GM18873 (cell line): Measurements from ENCODE around the gene SLC46A3.
"Not testable (repeated sequence)": the region's sequence is repeated elsewhere in the genome, so short reads cannot be mapped to it uniquely, and the experiment has no call there.

ENCODE experiments used
- ATAC-seq: cut with Tn5 transposase; IDR thresholded peaks from one replicate; pipeline ENCODE4 v1.9.1; 2021; ENCODE audit warnings: mild to moderate bottlenecking, moderate library complexity, moderate number of reproducible peaks; ENCODE audit not compliant: unreplicated experiment, low FRiP score

Gene SLC46A3

DNA sequence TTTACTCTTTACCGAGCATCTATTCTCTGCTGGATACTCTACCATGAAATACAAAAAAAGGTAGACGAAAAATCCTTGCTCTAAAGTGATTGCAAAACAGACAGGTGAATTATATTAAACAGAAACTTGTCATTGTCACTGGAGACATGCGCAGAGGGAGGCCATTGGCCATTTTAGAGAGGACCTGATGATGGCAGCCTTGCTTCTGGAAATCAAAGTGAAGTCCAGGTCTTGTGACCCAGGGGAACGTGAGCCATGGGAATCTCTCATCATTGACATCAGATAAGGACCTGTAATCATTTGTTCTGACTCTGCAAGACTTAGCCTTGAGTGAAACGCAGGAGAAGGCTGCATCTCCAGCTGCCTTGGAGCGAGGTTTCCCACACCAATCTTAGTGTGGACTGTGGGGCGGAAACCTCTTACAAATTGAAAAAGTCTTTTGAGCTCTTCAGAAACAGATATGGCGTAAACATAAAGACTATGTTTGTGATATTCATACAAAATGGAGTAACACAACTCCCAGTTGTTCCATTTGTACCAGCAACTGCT lies 16.8 kb upstream of the SLC46A3 start:
- no peak for ATAC-seq

DNA sequence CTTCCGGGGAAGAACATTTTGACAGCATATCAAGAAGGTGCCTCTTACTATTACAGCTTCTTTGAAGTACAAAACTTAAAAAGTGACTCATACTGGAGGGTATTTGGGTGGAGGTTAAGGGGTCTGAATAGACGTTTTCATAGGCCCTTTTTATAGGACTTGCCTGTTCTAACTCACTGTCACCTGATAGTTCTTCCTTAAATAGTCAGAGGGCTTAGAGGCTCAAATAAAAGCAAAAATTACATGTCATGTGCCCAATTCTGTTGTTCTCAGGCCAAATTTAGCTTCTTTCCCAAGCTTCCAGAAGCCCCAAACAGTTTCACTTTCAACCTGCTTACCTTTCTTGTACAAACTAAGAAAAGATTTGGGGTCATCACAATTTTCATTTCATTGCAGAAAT lies 16.1 kb upstream of the SLC46A3 start:
- ATAC-seq, result no peak

DNA sequence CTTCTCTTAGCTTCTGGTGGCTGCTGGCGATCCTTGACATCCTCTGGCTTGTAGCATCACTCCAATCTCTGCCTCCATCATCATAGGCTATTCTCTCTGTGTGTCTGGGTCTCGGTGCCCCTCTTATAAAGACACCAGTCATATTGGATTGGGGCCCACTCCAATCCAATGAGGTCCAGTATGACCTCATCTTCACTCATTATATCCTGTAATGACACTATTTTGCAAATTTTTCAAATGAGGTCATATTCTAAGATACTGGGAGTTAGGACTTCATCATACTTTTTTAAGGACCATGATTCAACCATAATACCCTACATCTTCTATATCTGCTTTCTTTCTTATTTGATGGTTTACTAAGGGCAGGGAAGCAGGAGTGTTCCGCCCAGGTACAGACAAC lies 12.0 kb upstream of the SLC46A3 start:
- no peak for ATAC-seq

DNA sequence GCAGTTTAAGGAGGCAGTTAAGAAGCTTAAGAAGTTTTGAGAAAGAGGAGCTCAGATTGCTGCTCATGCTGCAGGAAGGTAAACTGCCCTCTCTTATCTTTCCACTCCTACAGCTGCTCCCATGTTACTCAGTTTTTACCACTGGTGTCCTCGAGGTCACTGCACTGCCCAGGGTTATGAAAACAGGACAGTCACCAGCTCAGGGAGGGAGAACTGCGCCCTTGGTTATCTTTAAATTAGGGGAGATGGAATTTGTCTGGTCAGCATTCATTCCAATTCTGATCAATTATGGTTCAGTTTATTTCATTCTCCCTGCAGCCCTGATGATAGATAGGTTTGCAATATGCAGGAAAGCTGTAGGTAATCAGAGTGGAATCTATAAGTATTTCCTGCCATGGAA lies 10.8 kb upstream of the SLC46A3 start:
- no peak for ATAC-seq

DNA sequence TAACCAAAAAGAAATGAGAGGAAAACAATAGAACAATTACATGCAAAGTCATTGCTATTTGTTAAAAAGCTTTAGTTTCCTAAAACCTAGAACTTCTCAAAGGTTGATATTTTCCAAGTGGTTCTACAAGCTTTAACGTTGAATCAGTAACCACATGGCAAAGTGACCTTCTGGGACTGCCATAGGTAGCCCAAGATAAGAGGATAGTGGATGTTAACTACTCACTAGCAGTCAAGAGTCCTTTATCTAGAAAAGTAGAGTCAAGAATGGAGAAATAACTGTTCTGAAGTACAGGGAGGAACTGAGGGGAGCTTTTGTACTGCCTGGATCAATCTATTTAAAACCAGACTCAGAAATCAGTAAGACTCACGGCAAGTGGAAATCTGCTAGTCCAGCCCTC lies 9.9 kb upstream of the SLC46A3 start:
- no peak for ATAC-seq

DNA sequence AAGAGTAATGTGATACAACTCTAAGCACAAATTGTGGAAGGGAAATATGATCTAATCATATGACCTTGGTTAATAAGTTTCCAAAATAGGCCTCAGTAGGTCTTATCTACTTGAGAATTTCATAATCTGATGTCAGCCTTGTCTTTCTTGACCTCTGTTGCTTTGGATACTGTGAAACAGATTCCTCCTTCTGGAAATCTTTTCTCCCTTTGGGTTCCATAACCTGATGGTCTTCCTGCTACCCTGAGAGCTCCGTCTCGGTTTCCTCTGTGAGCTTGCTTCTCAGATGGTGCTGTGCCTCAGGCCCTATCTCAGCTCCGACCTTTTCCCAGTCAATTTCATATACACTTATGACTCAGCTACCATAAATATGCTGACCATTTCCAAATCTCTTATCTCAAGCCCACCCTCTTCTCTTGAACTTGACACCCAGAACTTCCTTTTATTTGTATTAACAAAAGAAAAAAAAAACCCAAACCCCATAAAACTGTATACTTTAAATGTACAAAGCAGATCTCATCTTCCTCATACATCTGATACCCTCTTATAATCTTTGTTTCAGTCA lies 6.4 kb upstream of the SLC46A3 start:
- no peak for ATAC-seq

DNA sequence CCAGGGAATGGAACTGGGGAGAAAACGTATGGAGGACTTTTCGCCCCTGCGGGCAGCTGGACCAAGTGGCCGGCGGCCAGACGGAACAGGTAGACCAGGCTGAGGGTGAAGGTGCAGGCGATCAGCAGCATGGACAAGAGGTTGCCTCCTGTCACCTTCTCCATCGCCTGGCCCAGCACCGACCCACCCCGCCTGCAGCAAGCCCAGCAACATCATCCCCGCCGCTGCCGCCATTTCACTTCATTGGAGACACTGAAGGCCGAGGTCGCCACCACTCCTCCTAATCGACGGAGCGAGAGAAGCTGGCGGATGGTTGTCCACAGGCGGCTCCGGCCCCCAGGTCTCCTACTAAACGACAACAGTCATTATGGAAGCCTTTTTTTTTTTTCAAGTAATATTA lies 5.0 kb upstream of the SLC46A3 start:
- ATAC-seq, result no peak

DNA sequence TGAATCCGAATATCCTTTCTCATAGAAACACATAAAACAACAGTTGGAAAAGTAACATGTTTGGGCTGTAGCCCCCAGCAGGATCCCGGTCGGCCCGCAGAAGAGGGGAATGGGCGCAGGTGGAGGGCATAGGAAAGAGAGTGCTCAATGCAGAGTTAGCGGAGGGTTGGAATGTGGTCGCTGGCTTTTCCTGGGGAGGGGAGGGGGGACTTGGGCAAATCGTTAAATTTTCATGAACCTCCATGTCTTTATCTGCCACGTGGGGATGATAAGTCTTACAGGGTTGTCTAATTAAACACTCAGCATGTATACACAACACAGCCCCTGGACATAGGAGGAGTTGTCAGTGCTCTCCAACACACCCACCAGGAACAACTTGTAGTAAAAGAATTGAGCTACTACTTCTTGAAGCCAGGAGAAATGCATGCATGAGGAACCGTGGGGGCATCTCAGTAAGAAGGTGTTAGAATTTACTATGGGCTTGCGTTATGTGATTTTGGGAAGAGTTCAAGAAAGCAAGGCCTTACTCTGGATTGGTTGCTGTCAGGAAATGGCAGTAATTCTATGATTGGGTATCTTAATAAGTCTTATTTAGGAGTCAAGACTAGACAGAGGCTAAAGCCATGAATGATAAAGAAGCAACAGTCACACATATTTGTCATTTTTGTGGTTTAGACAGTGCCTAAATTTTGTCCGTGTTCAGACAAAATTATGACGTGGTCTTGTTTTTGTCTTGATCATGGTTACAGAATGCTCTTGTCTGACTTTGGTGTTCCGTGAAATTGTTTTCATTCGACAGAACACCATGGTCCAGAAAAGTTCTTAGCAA lies 671 bp upstream of the SLC46A3 start:
- ATAC-seq, result no peak

DNA sequence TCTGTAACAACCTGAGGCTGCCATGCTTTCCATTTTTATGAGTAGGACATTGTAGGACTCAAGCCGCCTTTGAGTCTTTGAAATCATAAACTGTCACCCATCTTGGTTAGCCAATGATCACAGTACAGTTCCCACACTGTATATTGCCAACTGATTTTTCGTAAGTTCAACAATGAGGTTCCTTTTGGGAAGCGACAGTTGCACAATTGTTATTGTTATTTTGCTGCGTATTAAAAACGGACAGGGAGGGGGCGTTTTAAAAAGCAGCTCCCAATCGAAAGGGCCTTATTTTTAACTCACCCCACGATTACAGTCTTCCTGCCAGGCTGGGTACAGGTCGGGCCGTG lies 601 bp downstream of the SLC46A3 start:
- no peak for ATAC-seq

DNA sequence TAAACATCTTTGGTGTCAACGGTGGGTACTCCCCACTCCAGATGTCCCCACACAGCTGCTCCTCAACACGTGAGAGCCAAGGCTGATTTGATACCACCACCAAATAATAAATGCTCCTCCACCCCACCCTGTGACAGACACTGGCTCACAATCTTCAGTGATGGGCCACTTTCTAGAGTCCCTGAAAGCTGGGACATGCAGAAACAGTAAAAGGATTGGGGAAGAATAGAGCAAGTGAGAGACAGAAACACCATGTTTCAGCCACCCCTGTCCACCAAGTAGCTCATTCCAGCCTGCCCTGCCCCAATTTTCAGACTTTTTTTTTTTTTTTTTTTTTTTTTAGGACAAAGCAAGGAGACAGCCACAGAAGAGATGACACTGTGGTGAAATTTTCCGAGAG lies 1.6 kb downstream of the SLC46A3 start:
- no peak for ATAC-seq

DNA sequence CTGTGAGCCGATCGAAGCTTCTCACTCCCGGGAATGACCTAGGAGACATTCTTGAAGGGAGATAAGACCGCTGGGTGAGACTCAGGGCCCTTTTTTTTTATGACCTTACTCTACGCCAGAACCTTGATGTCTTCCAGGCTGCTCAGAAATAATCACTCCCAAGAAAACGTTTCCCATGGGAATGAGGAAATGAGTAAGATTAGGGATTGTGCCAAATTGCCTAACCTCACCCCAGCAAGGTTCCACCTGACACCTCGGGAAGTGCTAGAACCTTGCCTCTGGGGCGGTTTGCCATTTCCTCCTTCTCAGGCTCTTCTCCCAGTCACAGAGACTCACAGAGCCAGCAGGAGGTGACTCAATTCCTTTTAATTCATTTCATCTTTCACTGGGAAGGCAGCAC lies 2.3 kb downstream of the SLC46A3 start:
- ATAC-seq, result no peak

DNA sequence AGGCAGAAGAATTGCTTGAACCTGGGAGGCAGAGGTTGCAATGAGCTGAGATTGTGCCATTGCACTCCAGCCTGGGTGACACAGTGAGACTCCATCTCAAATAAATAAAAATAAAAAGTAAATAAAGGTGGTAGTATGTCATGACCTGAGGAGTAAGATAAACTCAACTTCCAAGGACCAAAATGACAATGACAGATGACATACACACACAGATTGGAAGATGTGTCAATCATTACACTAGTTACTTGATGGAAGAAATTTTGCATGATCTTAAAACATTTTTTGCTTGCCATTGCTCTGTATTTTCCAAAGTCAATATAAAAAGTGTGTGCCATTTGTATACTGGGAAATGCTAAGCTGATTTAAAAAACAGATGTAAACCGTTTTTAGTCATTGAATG lies 4.1 kb downstream of the SLC46A3 start:
- ATAC-seq, result no peak

DNA sequence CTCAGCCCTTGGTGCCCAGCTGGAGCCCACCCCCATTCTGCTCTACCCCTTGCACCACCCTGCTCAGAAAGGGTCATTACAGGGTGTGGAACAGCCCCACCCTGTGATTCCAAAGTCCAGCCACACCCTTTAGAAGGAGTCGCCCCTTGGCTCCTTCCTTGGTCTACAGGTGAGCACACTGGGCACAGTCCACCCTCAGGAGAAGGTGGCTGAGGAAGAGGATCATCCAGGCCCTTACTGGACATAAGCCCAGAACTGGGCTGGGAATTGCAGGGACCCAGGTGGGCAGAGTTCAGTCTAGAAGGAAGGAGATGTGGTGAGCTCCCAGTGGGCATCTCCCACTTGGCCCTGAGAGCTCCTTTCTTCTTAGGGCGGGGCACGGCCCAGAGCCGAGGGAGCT lies 8.6 kb downstream of the SLC46A3 start:
- no peak for ATAC-seq

DNA sequence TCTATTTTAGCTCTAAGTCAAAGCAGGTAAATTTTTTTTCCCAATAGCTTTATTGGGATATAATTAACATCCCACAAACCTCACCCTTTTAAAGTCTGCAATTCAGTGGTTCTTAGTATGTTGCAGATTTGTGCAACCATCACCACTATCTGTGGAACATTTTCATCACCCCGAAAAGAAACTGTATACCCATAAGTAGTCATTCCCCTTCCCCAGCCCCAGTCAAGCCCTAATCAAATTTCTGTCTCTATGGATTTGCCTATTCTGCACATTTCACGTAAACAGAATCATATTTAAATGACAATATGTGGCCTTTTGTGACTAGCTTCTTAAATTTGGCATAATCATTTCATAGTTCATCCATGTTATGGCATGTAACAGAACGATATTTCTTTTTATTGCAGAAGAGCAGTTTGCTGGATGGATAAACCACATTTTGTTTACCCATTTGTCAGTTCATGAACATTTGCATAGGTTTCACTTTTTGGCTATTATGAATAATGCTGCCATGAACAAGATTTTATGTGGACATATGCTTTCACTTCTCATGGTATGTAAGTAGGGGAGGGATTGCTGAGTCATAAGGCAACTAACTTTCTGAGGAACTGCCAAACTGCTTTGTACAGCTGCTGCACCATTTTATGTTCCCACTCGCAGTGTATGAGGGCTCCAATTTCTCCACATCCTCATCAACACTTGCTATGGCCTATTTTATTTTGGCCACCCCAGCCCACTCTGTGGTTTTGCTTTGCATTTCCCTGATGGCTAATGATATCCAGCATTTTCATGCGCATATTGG lies 10.9 kb downstream of the SLC46A3 start:
- ATAC-seq, result peak; percentile 98

DNA sequence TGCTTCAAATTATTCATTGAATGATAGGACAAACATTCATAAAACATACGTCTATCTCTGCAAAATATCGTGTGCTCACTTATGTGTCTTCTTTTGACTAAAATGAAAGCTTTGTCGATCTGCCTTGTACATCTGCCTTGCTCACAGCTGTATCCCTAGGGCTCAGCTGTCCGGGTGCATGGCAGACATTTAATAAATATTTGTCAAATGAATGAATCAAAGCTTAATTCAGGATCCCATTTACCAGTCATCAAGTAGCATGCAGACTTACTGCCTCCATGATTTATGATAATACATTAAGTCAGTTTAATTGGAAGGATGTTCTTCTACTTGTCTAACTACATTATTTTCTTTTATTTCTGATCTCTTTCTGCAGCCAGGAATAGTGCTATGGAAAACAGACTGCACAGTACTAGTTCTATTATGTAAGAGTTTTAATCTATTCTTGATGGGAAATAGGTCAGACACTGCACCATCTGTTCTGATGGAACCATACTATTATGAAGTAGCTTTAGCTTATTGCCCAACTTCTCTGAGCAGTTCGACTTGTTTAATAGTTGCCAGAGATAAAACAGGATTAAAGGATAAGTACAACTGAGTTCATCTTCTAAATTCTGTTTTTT lies 13.2 kb downstream of the SLC46A3 start:
- no peak for ATAC-seq

DNA sequence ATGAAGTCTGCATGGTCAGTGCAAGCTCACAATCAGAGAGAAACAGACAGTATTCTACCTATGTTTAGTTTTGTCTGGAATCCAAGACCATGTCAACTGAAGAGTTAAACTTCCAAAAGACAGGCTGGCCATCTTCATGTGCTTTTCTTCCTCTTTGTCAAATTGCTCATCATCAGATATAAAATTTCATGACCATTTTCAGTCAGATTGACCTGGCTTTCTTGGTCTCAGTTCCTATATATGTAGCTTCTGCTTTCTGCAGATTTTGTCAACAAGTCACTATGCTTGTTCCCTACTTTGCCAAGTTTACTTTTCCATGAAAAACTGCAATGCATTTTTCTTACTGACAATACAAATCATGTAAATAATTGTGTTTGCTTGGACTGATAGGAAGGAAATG lies 13.9 kb downstream of the SLC46A3 start:
- no peak for ATAC-seq

DNA sequence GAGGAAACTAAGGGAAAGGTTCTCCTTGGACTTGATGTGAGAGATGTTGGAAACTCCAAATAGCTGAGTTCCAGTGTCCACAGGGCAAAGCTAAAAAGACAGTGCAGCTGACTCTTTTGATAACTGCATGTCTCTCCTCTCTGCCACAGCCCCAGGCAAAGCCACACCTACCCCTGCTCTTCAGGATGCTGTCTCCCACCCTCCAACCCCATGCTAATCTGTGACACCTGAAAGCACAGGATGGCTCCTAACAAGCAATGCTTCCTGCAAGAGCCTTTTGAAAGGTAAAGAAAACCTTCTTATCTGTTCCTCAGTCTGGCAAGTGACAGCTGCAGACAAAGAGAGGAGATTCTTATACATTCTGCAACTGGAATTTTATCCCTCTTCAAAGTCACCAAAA lies 14.5 kb downstream of the SLC46A3 start:
- ATAC-seq, result no peak

DNA sequence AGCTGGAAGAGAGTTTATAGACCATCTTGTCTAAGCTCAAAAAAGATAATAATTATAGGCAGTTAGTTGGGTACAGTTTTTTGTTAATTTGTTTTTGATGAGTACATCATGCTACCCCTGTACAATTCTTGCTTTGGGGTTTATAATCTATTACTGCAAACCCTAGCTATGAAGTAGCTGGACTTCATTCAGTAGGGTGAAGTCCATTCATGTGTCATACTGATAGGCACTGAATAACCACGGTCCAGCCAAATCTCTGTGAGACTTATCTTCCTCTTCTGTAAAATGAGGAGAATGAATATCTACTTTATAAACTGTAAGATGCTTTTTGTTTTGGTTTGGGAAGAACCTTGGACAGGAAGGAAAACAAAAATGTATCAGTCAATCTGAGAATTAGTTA lies 19.5 kb downstream of the SLC46A3 start:
- ATAC-seq, result no peak

DNA sequence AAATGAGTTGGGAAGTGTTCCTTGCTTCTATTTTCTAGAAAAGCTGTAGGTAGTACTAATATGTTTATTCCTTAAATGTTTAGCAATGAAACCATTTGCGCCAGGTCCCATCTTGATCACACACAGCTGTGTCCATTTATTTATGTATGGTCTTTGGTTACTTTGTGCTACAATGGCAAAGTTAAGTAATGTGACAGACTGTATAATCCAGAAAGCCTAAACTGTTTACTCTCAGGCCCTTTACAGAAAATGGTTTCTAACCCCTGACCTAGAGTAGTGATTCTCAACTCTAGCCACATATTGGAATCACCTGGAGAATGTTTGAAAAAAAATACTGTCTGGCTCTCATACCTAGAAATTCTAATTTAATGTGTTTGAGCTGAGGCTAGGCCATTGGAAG lies 21.3 kb downstream of the SLC46A3 start:
- no peak for ATAC-seq

DNA sequence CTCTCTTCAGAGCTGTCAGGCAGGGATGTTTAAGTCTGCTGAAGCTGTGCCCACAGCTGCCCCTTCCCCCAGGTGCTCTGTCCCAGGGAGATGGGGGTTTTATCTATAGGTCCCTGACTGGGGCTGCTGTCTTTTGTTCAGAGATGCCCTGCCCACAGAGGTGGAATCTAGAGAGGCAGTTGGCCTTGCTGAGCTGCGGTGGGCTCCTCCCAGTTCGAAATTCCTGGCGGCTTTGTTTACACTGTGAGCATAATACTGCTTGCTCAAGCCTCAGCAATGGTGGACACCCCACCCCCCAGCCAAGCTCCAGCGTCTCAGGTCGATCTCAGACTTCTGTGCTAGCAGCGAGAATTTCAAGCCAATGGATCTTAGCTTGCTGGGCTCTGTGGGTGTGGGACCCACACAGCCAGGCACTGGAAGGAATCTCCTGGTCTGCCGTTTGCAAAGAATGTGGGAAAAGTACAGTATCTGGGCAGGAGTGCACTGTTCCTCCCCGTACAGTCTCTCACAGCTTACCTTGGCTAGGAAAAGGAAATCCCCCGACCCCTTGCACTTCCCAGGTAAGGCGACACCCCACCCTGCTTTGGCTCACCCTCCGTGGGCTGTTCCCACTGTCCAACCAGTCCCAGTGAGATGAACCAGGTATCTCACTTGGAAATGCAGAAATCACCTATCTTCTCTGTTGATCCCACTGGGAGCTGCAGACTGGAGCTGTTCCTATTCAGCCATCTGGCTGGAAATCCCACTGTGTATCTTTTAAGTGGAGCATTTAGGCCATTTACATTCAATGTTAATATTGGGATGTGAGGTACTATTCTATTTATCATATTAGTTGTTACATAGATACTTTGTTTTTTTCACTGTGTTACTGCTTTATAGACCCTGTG lies 24.9 kb downstream of the SLC46A3 start:
- ATAC-seq, result not testable (repeated sequence)
